Naive thymus-derived CD4-positive, alpha-beta T cell (primary cell): Measurements from ENCODE around the gene POLE3. TPM values are rescaled to one million over a fixed set of nuclear protein-coding genes. Genes with fewer than 3 reads are reported as not detected.

ENCODE experiments used
- ATAC-seq: fragments of 150-1000 bp; cut with Tn5 transposase; 2 replicates; pipeline ENCODE4 v1.10.0; 2021; ENCODE audit warnings: mild to moderate bottlenecking, moderate library complexity
- CTCF ChIA-PET: fragments of 350-600 bp; sonication (Branson Sonifier 250); formaldehyde crosslinking; loops from one replicate; lab custom pipeline; 2021; ENCODE audit warnings: antibody characterized with exemption; lab: Charles Lee
- POLR2A ChIA-PET: fragments of 350-600 bp; sonication (Branson Sonifier 250); formaldehyde crosslinking; loops from one replicate; lab custom pipeline; 2021; ENCODE audit warnings: antibody characterized with exemption, inconsistent platforms; lab: Charles Lee
- DNase-seq, 9 donors: peaks; one replicate each; pipeline versions ENCODE4 v3.0.0 to v3.0.0-alpha.2; 2020 to 2022; ENCODE audit warnings: mixed read lengths in 1 of 9
- H3K27ac ChIP-seq: one replicate; pipeline ENCODE4 v1.7.0; 2013; ENCODE audit warnings: mild to moderate bottlenecking, low read depth, low read length, moderate library complexity
- H3K27me3 ChIP-seq, 2 donors: one replicate each; pipeline ENCODE4 v1.7.0; 2013; ENCODE audit warnings: low read length in 2 of 2, mild to moderate bottlenecking in 2 of 2, moderate library complexity in 2 of 2; ENCODE audit not compliant: control insufficient read depth in 2 of 2, insufficient read depth in 2 of 2
- H3K36me3 ChIP-seq, 3 experiments: 1 replicate in 2 of 3; 2 replicates in 1 of 3; pipeline ENCODE4 v1.7.0; 2013; ENCODE audit warnings: low read length in 3 of 3, mild to moderate bottlenecking in 3 of 3, moderate library complexity in 1 of 3; ENCODE audit not compliant: insufficient read depth in 3 of 3, control insufficient read depth in 2 of 3
- H3K4me1 ChIP-seq, 2 donors: one replicate each; pipeline ENCODE4 v1.7.0; 2013; ENCODE audit warnings: low read length in 2 of 2, mild to moderate bottlenecking in 2 of 2, moderate library complexity in 1 of 2; ENCODE audit not compliant: control insufficient read depth in 2 of 2, insufficient read depth in 2 of 2
- H3K4me3 ChIP-seq: 2 replicates; pipeline ENCODE4 v1.7.0; 2013; ENCODE audit warnings: mild to moderate bottlenecking, low read length
- H3K9me3 ChIP-seq, 3 experiments: 1 replicate in 2 of 3; 2 replicates in 1 of 3; pipeline ENCODE4 v1.7.0; 2013; ENCODE audit warnings: low read length in 3 of 3; ENCODE audit not compliant: control insufficient read depth in 2 of 3
- H3K27ac Mint-ChIP-seq, 9 donors: one replicate each; pipeline ENCODE4 v1.8.0; 2020 to 2022; ENCODE audit warnings: mixed read lengths in 9 of 9, mild to moderate bottlenecking in 8 of 9, moderate library complexity in 5 of 9, inconsistent platforms in 2 of 9
- H3K27me3 Mint-ChIP-seq, 5 donors: one replicate each; pipeline ENCODE4 v1.8.0; 2021 to 2022; ENCODE audit warnings: mixed read lengths in 5 of 5, mild to moderate bottlenecking in 1 of 5
- H3K36me3 Mint-ChIP-seq, 5 donors: one replicate each; pipeline ENCODE4 v1.8.0; 2020 to 2022; ENCODE audit warnings: mixed read lengths in 5 of 5, mild to moderate bottlenecking in 3 of 5, inconsistent platforms in 1 of 5
- H3K4me1 Mint-ChIP-seq, 7 donors: one replicate each; pipeline ENCODE4 v1.8.0; 2020 to 2022; ENCODE audit warnings: mixed read lengths in 7 of 7, mild to moderate bottlenecking in 3 of 7, inconsistent platforms in 1 of 7
- H3K4me3 Mint-ChIP-seq, 10 donors: one replicate each; pipeline ENCODE4 v1.8.0; 2020 to 2022; ENCODE audit warnings: mild to moderate bottlenecking in 10 of 10, mixed read lengths in 10 of 10, moderate library complexity in 6 of 10, inconsistent platforms in 2 of 10
- H3K9me3 Mint-ChIP-seq, 11 donors: one replicate each; pipeline ENCODE4 v1.8.0; 2020 to 2022; ENCODE audit warnings: mixed read lengths in 11 of 11, mild to moderate bottlenecking in 4 of 11, inconsistent platforms in 1 of 11, moderate library complexity in 1 of 11
- intact Hi-C, 2 donors: fragments of 100-400 bp; cut with micrococcal nuclease; formaldehyde crosslinking; loops; one replicate each; pipeline ENCODE4 v1.15.1; 2023
- polyA plus RNA-seq, 2 donors: library from polyadenylated mRNA; unstranded; fragments of 300-500 nt; fragmentation: Illumina TruSeq; gene quantifications; one replicate each; pipeline ENCODE4 v1.2.3, GENCODE V29; 2021
- total RNA-seq, 6 experiments: library from RNA in 5 of 6; stranded (reverse) in 5 of 6; gene quantifications; 1 replicate in 5 of 6; 2 replicates in 1 of 6; pipeline ENCODE4 v1.2.3 and lab custom pipeline; 2021 to 2026

Gene POLE3
- total and polyA plus RNA-seq, 7 experiments from 2014 or later, result 38.6 to 139 (median 64.7) TPM

DNA sequence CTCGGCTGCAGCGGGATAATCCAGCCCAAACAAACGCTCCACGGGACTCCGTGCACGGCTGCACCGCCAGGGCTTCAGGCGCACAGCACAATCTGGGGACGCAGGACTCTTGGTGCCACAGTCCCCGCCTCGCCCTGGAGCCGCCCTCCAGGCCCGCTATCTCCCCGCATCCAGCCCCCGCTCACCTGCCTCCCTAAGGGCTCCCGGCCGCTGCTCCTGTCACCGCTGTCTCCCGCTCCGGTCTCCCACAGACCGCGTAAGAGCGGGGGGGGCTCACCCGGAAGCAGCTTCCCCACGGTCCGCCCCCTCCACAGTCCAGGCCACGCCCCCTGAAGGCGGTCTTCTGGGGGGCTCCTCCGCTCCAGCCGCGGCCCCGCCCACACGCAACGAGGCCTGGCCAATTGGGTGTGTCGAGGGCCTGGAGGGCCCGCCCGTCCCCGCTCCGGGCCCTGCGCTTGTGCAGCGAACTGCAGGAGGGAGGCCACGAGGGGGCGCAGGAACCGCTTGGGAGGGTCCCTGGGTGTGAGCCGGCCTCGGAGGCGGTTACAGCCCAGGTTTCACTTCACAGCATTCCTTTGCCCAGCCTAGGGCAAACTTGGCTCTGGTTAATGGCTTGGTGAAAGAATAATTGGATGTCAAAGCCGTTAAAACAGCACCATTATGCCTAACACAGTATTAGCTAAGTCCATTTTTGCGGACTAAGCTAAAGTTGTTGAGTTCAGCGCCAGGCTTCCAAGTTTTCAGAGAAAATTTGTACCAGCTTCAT, 9.3 kb downstream of the POLE3 start, which contains the start of gene ALAD:
Gene ALAD (minus strand): TSS at position 258 of the 766 bp plus-strand sequence. CDS start 7,725 bp downstream, outside the sequence.
- Histone ChIP-seq H3K36me3 (peaks cover 0 to 4% (median 0%) of the 10 kb centered on the region in 3 experiments), H3K27me3 (no peaks in the 10 kb centered on the region), H3K4me3 (peak within 1 kb of the TSS; percentile 82), H3K27ac (peak within 1 kb of the TSS; percentile 74), H3K9me3 (no peaks in the 10 kb centered on the region), H3K4me1 (peaks cover 12 to 13% of the 10 kb centered on the region in 2 donors)
- peak; percentile 99 for ATAC-seq
- peaks cover 18 to 37% (median 25%) of the 10 kb centered on the region in 7 donors for H3K4me1 Mint-ChIP-seq
- peaks cover 0 to 2% (median 0%) of the 10 kb centered on the region in 5 donors for H3K36me3 Mint-ChIP-seq
- ChIA-PET POLR2A (interaction anchor here (1.0 to 3.1 kb wide), 10 partner anchors 9 to 181 kb away, joined by 3 to 27 read pairs (median 8); partner anchors contain the start of genes C9orf43, CDC26, HDHD3 and POLE3), CTCF (interaction anchor here (0.5 to 3.7 kb wide), 12 partner anchors 9 to 954 kb away, joined by 3 to 18 read pairs (median 4); partner anchors contain the start of genes C9orf43, CDC26, POLE3 and PRPF4)
- no peaks in the 10 kb centered on the region for H3K9me3 Mint-ChIP-seq
- peak; percentile 99 to 100 (median 99) for DNase-seq
- peak within 1 kb of the TSS; percentile 89 to 96 (median 95) for H3K4me3 Mint-ChIP-seq
- intact Hi-C loops, result loop anchor here (1.0 to 2.0 kb wide), 14 partner anchors 9 to 257 kb away; partner anchors contain the start of genes C9orf43 (in 2 of the 2), CDC26 (in 2 of the 2), FKBP15 (in 2 of the 2) and POLE3 (in 2 of the 2)
- H3K27me3 Mint-ChIP-seq, result no peaks in the 10 kb centered on the region
- peak within 1 kb of the TSS; percentile 81 to 91 (median 87) for H3K27ac Mint-ChIP-seq

DNA sequence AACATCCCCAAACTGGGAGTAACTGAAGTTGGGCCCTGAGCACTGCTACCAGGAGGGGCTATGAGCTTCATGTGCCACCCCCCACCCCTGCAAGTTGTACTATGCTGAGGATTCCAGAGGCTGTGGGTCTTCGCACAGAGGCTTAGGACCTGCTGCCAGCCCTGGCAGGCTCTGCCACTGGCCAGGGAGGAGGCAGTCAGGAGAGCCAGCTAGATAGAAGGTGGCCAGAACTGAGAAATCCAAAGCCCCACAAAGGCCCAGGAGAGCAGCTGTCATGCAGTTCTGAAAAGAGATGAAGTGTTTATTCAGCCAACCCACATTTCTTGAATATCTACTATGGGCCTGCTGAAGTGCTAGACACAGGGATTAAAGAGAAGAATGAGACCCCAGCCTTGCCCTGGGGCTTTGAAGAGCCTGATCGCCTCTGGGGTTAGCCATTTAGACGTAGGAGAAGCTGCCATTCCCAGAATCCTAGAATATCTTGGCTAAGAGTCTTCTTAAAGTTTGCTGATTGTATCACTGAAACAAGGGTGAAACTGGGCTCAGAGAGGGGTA, 10.8 kb downstream of the POLE3 start:
- Histone ChIP-seq H3K27me3 (no peaks in the 10 kb centered on the region), H3K4me3 (peak overlapping the region; percentile 26), H3K27ac (no peak overlapping the region), H3K9me3 (no peaks in the 10 kb centered on the region), H3K4me1 (peaks cover 12 to 13% of the 10 kb centered on the region in 2 donors), H3K36me3 (peaks cover 0 to 9% (median 0%) of the 10 kb centered on the region in 3 experiments)
- POLR2A ChIA-PET, result interaction anchor here (1.2 to 3.1 kb wide), 7 partner anchors 9 to 182 kb away, joined by 3 to 27 read pairs (median 8); partner anchors contain the start of genes C9orf43, HDHD3 and POLE3
- Mint-ChIP-seq H3K27ac (peak overlapping the region in 7 of 9 donors; percentile 21 to 60 (median 50)), H3K9me3 (no peaks in the 10 kb centered on the region), H3K36me3 (peaks cover 0 to 5% (median 0%) of the 10 kb centered on the region in 5 donors), H3K27me3 (no peaks in the 10 kb centered on the region), H3K4me1 (peaks cover 23 to 40% (median 25%) of the 10 kb centered on the region in 7 donors), H3K4me3 (peak overlapping the region; percentile 74 to 96 (median 84))
- CTCF ChIA-PET, result interaction anchor here (1.1 to 3.7 kb wide), 3 partner anchors 10 to 189 kb away, joined by 4 to 18 read pairs (median 10); partner anchors contain the start of genes CDC26 and PRPF4
- intact Hi-C loops, result loop anchor here (2.0 kb wide), 4 partner anchors 47 to 249 kb away; partner anchors contain the start of genes BSPRY (in 1 of the 2), FKBP15 (in 1 of the 2), SLC31A1 (in 1 of the 2) and SLC31A2 (in 1 of the 2)
- DNase-seq (no peak), ATAC-seq (no peak)

DNA sequence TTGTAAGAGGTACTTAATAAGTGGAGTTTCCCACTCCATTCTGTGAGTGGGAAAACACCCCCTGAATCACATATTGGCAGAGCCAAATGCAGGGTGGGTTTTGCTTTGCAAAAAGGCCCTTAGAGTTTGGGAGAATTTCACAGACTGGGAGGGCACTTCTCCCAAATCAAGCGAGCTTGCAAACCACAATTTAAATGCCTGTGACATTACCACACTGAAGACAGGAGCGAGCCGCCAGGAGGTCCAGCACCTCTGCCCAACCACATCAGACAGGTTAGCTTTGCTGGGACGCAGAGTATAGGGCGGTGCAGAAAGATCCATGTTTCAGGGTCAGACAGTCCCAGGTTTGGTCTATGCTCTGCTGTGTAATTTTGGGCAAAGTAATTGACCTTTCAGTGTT, 11.7 kb downstream of the POLE3 start:
- H3K4me1 ChIP-seq, result peaks cover 12 to 13% of the 10 kb centered on the region in 2 donors
- CTCF ChIA-PET, result interaction anchor here (1.1 kb wide), 1 partner anchor 11 kb away, joined by 3 read pairs; the partner anchor contains the start of gene POLE3
- intact Hi-C loops, result no loop called here
- H3K4me1 Mint-ChIP-seq, result peaks cover 20 to 40% (median 25%) of the 10 kb centered on the region in 7 donors
- H3K4me3 ChIP-seq, result no peak overlapping the region
- H3K27ac Mint-ChIP-seq, result peak overlapping the region in 1 of 9 donors; percentile 59
- H3K36me3 Mint-ChIP-seq, result peaks cover 0 to 5% (median 0%) of the 10 kb centered on the region in 5 donors
- peak overlapping the region in 9 of 10 donors; percentile 10 to 96 (median 89) for H3K4me3 Mint-ChIP-seq
- DNase-seq, result no peak
- POLR2A ChIA-PET, result interaction anchor here (1.1 to 1.2 kb wide), 2 partner anchors 12 to 124 kb away, joined by 3 to 7 read pairs; partner anchors contain the start of genes C9orf43 and POLE3
- peaks cover 0 to 9% (median 0%) of the 10 kb centered on the region in 3 experiments for H3K36me3 ChIP-seq
- H3K27ac ChIP-seq, result no peak overlapping the region
- no peaks in the 10 kb centered on the region for H3K27me3 ChIP-seq
- H3K9me3 ChIP-seq, result no peaks in the 10 kb centered on the region
- ATAC-seq, result no peak
- no peaks in the 10 kb centered on the region for H3K27me3 Mint-ChIP-seq
- no peaks in the 10 kb centered on the region for H3K9me3 Mint-ChIP-seq

DNA sequence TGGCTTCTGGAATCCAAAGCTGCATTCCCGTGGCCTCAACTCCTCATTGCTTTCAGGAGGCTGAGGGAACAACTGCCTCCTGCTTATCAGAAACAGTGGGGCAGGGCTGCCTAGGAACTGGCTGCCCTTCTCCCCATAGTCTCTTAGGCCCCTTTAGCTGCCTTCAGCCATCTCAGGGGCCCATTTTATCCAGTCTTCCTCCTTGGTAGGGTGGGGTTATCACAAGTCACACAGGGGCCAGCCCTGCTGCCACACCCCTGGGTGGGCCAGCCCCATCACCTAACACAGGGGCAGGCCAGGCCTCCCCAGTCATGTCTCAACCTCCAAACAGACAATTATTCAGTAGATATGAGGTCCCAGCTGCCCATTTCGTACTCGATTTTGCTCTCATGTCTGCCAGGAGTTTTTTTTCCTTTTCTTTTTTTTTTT, 13.3 kb downstream of the POLE3 start:
- Histone ChIP-seq H3K27me3 (no peaks in the 10 kb centered on the region), H3K4me1 (peaks cover 12 to 13% of the 10 kb centered on the region in 2 donors), H3K4me3 (no peak overlapping the region), H3K36me3 (peaks cover 0 to 17% (median 0%) of the 10 kb centered on the region in 3 experiments), H3K27ac (no peak overlapping the region), H3K9me3 (no peaks in the 10 kb centered on the region)
- H3K27me3 Mint-ChIP-seq, result no peaks in the 10 kb centered on the region
- no peak overlapping the region for H3K4me3 Mint-ChIP-seq
- H3K9me3 Mint-ChIP-seq, result no peaks in the 10 kb centered on the region
- DNase-seq, result no peak
- ChIA-PET CTCF (no interaction called here), POLR2A (interaction anchor here (0.9 kb wide), 1 partner anchor 13 kb away, joined by 3 read pairs; the partner anchor contains the start of genes C9orf43 and POLE3)
- peaks cover 20 to 37% (median 25%) of the 10 kb centered on the region in 7 donors for H3K4me1 Mint-ChIP-seq
- intact Hi-C loops, result no loop called here
- no peak for ATAC-seq
- H3K27ac Mint-ChIP-seq, result no peak overlapping the region
- H3K36me3 Mint-ChIP-seq, result peaks cover 0 to 11% (median 5%) of the 10 kb centered on the region in 5 donors

DNA sequence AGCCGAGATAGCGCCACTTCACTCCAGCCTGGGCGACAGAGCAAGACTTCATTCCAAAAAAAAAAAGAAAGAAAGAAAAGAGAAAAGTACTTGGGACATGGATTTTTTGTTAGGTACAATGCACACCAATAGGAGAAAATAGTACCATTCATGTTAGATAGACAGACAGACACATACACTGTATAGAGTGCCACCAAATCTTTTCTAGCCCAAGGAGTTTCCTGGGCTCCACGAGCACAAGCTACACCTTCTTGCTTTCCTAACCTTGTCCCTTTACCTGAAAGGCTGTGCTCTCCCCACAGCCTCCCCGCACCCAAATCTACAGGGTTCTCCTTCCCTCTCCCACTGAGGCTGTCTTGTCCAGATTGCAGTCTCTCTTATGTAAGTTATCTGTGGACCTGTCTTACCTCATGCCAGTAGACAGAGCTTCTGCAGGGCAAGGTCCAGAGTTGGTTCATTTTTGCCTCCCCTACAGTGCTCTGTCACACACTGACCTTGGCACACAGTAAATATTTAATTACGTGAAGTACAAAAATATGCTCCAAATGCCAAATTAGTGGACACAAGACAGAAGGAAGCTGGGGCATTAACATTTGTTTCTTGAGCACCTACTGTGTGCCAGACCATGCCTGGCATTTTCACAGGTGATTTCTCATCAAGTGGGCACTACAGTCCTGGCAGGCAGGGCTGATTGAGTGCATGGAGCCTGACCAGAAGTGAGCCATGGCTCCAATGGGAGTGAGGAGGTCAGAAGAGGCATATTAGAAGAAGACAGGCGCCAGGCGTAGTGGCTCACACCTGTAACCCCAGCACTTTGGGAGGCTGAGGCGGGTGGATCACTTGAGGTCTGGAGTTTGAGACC, 15.2 kb downstream of the POLE3 start:
- POLR2A ChIA-PET, result interaction anchor here (1.0 to 1.6 kb wide), 2 partner anchors 15 to 19 kb away, joined by 3 to 5 read pairs; partner anchors contain the start of genes C9orf43, HDHD3 and POLE3
- Mint-ChIP-seq H3K27ac (no peak overlapping the region), H3K4me3 (no peak overlapping the region), H3K27me3 (no peaks in the 10 kb centered on the region), H3K4me1 (peaks cover 15 to 29% (median 18%) of the 10 kb centered on the region in 7 donors), H3K36me3 (peaks cover 0 to 18% (median 5%) of the 10 kb centered on the region in 5 donors), H3K9me3 (no peaks in the 10 kb centered on the region)
- H3K27ac ChIP-seq, result no peak overlapping the region
- peaks cover 0 to 33% (median 7%) of the 10 kb centered on the region in 3 experiments for H3K36me3 ChIP-seq
- DNase-seq (no peak), ATAC-seq (no peak)
- intact Hi-C loops, result no loop called here
- H3K4me1 ChIP-seq, result peaks cover 4% of the 10 kb centered on the region in 2 donors
- no peaks in the 10 kb centered on the region for H3K27me3 ChIP-seq
- no peak overlapping the region for H3K4me3 ChIP-seq
- no peaks in the 10 kb centered on the region for H3K9me3 ChIP-seq
- CTCF ChIA-PET, result no interaction called here
